ENCODE measurements around the gene ZNF75A.

The ZNF75A gene

DNA sequence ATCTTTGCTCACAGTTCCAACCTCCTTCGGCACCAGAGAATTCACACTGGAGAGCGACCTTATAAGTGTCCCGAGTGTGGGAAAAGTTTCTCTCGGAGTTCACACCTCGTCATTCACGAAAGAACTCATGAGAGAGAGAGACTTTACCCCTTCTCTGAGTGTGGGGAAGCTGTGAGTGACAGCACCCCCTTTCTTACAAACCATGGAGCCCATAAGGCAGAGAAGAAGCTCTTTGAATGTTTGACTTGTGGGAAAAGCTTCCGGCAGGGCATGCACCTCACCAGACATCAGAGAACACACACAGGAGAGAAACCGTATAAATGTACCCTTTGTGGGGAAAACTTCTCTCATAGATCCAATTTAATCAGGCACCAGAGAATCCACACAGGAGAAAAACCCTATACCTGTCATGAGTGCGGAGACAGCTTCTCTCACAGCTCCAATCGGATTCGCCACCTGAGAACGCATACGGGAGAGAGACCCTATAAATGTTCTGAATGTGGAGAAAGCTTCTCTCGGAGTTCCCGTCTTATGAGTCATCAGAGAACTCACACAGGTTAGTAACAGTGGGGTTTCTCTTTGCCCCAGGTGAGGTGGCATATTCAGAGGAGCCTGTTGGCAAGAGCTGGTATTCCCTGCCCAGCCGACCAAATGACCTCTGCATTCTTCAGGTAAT, 15.2 kb upstream of the ZNF75A start:
- DNase-seq (ENCODE audit: low read depth in 2 of 2), result no peak

DNA sequence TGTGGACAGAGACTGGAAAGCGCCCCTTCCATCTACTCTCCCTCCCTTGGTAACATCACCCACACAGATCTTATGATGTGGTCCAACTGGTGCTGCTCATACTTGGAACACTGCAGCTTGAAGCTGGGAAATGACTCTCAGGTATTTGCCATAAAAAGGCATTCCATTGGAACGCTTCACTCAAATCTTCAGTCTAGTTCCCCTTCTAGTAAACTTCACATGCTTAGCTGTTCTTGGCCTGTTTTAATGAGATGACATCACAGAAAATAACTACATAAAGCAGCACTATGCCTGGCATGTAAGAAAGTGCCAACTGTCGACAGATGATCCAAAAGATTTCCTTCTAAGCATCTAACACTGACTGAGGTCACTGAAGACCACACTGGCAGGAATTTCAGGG, 12.7 kb upstream of the ZNF75A start:
- no peak for DNase-seq (ENCODE audit: low read depth in 2 of 2)

DNA sequence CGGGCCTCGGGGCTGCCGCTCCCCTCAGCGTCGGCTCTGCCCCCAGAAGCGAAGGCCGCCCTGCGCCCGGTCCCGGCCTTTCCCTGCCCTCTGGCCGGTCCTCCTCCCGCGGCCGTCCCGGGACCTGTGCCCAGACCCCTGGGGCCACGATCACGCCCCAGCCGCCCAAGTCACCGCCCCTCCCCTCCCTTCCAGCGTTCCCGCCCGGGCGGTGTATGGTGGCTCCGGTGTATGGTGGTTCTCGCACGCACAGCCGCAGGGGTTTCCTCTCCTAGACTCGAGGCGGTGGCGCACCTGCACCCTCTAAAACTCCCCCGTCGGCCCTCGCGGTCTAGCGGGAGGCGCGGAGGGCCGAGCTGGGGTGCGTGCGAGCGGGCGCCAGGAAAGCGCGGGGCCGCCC, 10.1 kb upstream of the ZNF75A start:
- no peak for DNase-seq (ENCODE audit: low read depth in 2 of 2)

DNA sequence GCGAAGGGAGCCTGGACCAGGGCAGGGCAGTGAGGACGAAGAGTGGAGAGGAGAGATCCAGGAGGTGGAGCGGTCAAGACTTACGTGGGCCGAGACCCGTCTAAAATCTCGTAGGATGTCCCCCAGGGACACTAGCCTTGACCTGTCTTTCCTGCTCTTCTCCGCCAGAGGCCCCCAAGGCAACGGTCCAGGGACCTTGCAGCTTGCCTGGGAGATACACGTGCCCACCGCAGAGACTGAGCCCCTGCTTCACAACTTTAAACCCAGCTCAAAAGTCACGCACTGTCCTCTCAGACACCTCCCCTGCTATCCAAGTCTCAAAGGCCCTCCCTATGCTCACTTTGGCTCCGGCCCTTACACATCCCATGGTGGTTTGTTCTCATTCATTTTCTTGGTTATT, 9.5 kb upstream of the ZNF75A start:
- no peak for DNase-seq (ENCODE audit: low read depth in 2 of 2)

DNA sequence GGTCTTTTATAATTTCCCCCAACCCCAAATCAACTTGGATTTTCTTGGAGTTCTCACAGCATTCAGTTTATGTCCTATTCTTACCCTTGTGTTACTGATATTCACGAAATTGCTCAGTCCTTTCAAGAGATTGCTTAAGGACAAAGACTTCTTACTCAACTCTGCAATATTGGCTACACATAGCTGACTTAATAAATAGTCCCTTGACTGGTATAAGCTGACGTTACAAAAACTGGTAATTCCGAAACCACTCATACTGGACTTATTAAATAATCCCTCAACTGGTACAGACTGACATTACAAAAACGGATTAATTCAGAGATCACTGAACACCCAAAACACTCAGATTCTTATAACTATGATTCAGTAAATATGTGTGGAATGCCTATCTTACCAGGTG, 927 bp upstream of the ZNF75A start:
- DNase-seq (ENCODE audit: low read depth in 2 of 2), result no peak

DNA sequence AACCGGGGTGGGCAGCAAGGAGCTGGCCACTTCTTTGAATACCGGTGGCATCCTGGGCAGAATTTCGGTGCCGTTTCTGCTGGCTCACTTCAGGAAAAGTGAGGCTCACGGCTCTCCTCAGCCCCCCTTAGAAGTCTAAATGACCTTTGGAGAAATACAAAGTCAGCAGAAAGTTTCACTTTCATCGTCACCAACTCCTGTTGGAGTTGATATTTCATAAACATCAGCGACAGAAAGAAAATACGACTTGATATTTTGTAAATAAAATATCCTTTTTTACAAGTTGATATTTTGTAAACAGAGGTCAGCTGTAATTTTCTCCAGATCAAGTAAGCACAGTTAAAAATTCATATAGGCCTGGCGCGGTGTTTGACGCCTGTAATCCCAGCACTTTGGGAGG, 781 bp downstream of the ZNF75A start:
- DNase-seq (ENCODE audit: low read depth in 2 of 2), result no peak

DNA sequence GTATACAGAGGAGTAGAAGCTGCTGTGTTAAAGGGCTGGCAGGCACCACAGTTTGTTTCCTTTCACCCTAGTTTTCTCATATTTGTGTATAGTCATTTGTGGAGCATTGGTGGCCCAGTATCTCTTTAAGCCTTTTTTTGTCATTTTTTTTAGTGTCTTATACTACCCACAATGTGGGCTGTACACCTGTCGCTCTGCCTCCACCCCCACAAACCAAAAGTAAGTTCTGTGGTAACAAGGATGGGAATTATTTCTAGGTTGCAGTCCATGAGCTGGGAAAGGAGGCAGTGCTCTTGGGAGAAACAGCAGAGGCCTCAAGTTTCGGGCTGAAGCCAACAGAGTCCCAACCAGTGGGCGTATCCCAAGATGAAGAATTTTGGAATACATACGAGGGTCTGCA, 6.2 kb downstream of the ZNF75A start:
- no peak for DNase-seq (ENCODE audit: low read depth in 2 of 2)

DNA sequence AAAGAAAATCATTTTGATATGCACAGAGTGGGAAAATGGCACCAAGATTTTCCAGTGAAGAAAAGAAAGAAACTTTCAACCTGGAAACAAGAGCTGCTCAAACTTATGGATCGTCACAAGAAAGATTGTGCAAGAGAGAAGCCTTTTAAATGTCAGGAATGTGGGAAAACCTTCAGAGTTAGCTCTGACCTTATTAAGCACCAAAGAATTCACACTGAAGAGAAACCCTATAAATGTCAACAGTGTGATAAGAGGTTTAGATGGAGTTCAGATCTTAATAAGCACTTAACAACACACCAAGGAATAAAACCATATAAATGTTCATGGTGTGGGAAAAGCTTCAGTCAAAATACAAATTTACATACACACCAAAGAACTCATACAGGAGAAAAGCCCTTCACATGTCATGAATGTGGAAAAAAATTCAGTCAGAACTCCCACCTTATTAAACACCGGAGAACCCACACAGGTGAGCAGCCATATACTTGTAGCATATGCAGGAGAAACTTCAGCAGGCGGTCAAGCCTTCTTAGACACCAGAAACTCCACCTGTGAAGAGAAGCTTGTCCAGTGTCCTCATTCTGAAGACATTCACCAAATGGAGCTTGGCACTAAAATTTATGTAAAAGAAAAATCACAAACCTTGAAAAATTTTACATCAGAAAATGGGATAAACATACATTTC, 12.2 kb downstream of the ZNF75A start:
- DNase-seq (ENCODE audit: low read depth in 2 of 2), result no peak

DNA sequence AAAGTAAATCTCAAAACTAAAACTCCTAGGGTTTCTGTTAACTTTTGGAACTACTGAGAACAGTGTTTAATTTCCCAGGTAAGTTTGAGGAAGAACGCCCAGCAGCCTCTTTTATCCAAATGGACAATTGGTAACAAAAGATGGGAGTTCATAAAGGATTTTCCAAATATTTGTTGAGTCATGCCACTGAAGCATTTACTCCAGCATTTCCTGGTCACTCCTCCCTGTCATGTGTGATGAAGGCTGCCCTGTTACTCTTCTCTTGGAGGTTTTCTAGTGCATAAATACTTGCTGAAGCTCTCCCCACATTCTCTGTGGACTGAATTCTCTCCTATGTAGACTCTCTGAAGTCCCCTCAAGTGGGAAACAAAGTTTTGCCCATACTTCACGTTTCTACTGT, 16.5 kb downstream of the ZNF75A start:
- no peak for DNase-seq (ENCODE audit: low read depth in 2 of 2)

DNA sequence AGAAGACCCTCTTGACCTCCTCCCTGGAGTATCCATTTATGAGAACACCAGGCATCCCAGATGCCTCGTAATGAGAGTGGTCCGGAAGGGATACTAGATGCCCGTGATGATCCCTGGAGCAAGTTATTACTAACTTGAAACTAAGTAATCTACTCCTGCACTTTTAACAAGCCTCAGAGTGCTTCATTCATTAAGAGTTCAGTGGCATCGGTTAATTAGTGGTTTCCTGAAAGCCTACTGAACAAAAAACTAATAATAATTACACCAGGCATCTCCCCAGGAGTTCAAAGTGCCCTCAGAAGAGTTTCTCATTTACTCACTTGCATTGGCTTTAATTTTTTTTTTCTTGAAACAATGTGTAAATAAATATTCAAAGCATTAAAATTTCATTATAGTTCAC, 22.2 kb downstream of the ZNF75A start:
- DNase-seq (ENCODE audit: low read depth in 2 of 2), result no peak

DNA sequence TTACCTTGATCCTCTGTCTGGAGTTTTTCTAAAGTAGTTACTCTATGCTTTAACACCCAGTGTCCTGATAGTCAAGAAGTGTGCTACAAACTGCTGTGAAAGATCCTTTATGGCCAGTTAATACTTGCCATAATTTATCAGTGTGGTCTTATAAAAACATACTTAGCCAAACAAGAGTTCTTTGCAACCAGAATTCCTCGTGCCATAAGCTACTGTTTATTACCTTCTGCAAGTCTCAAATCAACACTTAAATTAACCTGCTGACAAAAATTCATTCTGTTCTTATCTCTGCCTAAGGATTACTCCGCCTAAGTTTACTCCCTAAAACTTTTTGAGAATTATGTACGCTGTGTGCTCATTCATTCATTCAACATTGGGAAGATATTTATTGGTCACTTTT, 22.8 kb downstream of the ZNF75A start:
- no peak for DNase-seq (ENCODE audit: low read depth in 2 of 2)

DNA sequence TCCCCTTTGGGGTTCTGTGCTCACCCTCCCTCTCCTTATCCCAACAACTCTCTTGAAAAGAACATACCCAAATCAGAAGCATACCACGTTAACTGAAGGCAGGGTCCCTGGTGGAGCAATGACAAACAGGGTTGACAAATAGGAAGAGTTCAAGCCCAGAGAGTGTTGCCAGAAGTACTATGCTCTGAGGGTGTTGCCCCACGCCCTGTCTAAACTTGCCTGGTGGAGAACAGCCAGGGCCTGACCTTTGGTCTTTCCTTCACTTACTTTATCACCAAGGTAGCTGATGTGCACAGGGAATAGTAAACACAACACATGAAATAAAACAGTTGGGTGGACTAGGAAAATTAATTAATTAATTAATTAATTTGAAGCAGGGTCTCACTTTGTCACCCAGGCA, 23.3 kb downstream of the ZNF75A start:
- no peak for DNase-seq (ENCODE audit: low read depth in 2 of 2)

DNA sequence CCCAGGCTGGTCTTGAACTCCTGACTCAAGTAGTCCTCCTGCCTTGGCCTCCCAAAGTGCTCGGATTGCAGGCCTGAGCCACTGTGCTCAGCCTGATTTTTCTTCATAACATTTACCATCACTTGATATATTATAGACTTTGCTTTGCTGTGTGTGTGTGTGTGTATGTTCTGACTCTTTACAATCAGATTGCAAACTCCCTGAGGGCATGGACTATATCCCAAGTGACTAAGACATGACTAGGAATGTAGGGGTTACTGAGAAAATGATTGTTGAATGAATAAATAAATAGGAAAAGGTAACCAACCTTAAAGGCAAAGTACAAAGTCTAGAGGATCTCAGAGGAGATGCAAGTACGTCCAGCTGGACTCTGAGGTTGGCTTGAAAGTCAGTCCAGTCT, 40.7 kb downstream of the ZNF75A start:
- no peak for DNase-seq (ENCODE audit: low read depth in 2 of 2)

DNA sequence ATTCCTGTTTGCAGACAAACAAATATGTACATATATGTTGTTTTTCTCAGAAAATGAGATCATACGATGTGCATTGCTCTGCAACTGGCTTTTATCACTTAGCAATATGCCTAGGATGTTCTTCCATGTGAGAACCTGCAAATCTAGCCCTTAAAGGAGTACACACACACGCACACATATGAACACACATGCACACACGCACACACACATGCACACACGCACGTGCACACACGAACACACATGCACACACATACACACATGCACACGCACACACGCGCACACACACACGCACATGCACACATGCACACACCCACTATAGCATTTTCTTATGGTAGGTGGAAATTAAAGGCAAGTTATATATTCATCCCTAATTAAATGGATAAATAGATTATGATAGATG, 42.3 kb downstream of the ZNF75A start:
- no peak for DNase-seq (ENCODE audit: low read depth in 2 of 2)

DNA sequence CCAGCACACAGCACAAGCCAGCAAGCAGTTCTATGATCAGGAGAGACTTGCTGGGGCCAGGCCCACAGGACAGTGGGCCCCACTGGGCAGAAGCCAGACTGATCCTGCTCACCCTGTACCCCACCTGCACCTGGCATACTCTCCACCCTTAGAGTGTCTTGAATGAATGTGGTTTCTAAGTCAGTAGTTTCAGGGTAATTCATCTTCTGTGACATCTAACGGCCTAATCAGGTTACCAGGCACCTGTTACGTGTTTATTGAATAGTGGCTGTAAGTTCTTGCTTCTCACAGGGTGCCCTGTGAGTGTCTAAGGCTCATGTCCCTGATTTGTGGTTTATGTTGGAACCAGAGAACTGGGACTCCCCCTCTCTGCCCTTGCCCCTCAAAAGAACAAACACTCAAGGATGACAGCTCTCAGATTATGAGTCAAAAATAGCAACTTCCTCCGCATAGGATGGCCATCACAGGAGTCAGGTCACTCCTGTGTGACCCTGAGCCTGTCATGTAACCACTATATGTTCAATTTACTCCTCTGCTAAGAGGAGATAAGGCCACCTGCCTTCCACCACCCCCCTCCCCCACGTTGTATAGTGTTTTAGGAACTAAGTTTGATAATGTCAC, 43.4 kb downstream of the ZNF75A start:
- DNase-seq (ENCODE audit: low read depth in 2 of 2), result no peak

DNA sequence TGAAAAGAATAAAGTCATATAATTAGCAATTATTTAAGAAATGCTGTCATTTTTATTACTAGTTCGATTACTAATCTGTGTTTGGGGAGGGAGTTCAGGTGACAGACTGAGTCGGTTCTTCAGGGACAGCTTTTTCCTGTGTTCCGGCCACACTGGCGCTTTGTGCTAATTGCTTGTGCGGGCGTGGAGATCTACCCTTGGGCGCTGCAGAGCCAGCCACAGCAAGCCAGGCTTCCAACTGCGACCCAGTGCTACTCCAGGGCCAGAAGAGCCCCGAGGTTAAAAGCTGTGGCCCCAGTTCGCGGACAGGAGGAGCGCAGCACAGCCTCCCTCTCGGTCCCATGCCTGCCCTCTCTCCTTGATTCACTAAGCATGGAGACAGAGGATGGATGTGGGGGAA, 43.9 kb downstream of the ZNF75A start:
- DNase-seq (ENCODE audit: low read depth in 2 of 2), result no peak

DNA sequence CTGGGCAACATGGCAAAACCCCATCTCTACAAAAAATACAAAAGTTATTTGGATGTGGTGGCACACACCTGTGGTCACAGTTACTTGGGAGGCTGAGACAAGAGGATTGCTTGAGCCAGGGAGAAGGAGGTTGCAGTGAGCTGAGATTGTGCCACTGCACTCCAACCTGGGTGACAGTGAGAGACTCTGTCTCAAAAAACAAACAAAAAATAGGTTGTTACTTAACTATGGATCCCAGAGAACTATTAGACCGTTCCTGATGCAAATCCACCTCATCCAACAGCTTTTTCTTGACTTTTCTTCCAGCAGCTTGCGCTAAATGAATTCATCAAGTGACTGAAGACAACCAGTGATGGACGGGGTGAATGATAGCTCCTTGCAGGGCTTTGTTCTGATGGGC, 50.3 kb downstream of the ZNF75A start, which contains the start of gene OR2C1:
TSS of gene OR2C1 (plus strand) at position 301 of the 400 bp plus-strand sequence. CDS start at position 353, 52 bp downstream.
- DNase-seq (ENCODE audit: low read depth in 2 of 2), result no peak

DNA sequence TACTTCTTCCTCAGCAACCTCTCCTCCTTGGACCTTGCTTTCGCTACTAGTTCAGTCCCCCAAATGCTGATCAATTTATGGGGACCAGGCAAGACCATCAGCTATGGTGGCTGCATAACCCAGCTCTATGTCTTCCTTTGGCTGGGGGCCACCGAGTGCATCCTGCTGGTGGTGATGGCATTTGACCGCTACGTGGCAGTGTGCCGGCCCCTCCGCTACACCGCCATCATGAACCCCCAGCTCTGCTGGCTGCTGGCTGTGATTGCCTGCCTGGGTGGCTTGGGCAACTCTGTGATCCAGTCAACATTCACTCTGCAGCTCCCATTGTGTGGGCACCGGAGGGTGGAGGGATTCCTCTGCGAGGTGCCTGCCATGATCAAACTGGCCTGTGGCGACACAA, 50.8 kb downstream of the ZNF75A start:
- no peak for DNase-seq (ENCODE audit: low read depth in 2 of 2)

DNA sequence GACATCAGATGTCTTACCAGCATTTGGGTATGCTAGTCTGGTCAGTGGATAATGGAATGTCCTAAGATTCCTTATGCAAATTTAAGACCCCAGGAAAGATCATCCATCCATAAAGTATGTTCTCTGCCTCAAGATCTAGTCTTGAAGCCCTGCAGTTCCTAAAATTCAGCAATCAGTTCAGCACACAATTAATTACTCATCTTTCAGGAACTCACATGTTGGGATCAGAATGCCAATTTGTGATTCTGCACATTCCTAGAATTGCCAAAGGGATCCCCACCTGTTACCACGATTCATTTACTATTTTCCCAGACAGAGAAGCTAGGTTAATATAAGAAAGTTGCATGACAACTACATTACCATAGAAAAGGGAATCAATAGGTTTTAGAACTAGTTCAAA, 53.6 kb downstream of the ZNF75A start:
- DNase-seq (ENCODE audit: low read depth in 2 of 2), result no peak

DNA sequence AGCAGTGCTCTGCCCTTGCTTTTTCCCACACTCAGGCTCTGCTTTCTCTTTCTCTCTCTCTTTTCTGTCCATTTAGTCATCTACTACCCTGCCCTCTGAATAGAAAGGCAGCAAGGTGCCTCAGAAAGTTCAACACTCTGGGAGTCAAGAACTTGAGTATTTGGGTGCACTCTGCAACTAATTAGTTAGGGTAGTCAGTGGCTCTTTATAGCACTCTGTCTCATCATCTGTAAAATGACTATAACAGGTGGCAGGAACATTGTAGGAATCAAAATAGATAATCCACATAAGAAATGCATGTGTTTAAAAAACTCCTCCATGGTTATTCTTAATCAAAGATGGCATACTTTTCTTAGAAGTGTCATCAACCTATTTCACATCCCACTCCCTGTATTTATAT, 57.6 kb downstream of the ZNF75A start:
- no peak for DNase-seq (ENCODE audit: low read depth in 2 of 2)

DNA sequence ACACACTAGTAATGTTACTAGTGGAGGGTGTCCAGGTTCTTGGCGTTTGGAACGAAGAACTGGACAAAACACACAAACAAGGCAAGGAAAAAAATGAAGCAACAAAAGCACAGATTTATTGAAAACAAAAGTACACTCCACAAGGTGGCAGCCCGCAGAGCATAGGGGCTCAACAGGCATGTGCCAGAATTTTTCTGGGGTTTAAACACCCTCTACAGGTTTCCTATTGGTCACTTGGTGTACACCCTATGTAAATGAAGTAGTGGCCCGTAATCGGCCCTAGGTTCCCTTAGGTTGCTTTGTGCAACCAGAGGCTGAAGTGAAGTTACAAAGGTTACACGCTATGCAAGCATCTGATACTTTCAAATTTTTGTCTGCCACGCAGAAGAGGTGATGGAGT, 58.5 kb downstream of the ZNF75A start:
- DNase-seq (ENCODE audit: low read depth in 2 of 2), result no peak

DNA sequence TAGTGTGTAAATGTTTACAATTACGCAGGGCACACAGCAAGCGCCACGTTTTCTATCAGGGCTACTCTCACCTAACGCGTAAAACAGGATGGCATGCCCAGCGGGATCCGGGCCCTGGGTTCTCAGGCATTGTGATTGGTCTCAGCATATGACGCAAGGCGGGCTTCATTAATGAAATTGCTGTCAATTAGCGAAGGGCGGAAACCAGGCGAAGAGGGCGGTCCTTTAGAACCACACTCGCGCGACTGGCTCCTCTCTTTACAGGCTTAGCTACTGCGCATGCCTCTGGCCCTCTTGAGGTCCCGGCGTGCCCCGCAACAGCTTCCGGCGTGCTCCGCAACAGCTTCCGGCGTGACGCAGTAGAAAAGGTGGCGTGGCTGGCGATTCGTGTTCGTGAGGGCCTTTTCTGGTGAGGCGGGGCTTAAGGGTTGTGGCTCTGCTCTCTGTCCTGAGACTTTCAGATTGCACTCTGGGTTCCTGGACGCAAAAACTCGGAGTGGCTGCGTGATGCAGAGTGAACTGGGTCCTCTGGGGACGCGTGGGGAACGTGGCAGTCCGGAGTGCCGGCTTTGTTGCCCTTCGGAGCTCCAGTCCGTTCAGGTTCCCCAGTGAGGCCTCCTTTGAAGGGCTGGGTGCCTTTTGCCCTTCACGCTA, 59.6 kb downstream of the ZNF75A start:
- DNase-seq (ENCODE audit: low read depth in 2 of 2), result peak; percentile 54 to 68
